HG02798 (cell line): ENCODE data around the gene RTN4R.

ENCODE experiments used
- ATAC-seq: cut with Tn5 transposase; IDR thresholded peaks from one replicate; pipeline ENCODE4 v1.9.1; 2021; ENCODE audit warnings: mild to moderate bottlenecking; ENCODE audit not compliant: unreplicated experiment, poor library complexity

Gene RTN4R

DNA sequence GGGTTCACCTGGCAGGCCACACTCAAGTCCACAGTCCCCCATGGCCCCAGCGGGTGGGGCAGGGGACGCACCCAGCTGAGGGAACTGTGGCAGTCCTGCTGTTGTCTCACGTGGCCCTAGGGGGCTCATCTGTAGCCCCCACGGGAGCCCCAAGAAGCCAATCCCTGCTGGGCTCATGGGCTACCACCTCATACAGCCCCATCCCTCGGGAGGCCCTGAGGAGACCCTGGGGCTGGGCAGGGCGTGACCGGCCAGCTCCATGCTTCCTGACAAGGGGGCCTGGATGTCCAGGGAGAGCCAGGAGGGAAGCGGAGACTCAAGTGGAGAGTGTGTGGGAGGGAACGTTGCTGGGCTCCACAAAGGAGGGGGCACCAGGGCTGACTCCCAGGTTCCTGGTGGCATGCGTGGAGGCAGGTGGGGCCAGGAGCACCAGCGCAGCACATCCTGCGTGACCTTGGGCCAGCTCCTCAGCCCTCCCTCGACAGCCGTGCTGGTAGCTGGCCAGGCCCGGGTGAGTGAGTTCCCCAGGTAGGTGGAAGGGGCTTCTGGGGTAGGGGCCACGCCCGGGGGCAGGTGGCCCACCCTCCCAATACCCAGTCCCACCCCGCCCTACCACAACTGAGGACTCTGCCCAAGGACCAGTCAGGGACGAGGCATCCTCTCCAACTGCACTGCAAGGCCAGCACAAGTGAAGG, 7.9 kb downstream of the RTN4R start:
- ATAC-seq: no peak

DNA sequence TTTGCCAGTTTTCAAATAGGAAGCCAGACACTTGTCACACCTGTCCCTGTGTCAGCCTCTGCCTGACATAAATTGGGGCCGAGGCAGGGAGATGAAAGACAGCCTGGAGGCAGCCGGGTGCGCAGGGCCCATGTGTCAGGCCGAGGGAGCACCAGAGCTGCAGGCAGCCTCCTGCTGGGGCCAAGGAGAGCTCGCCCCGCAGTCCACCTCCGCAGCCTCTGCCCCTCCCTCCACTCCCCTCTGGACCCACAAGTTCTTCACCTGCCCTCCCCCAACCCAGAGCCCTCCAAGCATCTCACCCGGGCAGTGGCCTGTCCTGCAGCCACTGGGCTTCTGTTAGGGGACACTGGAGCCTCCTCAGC, 8.8 kb downstream of the RTN4R start:
- ATAC-seq: no peak

DNA sequence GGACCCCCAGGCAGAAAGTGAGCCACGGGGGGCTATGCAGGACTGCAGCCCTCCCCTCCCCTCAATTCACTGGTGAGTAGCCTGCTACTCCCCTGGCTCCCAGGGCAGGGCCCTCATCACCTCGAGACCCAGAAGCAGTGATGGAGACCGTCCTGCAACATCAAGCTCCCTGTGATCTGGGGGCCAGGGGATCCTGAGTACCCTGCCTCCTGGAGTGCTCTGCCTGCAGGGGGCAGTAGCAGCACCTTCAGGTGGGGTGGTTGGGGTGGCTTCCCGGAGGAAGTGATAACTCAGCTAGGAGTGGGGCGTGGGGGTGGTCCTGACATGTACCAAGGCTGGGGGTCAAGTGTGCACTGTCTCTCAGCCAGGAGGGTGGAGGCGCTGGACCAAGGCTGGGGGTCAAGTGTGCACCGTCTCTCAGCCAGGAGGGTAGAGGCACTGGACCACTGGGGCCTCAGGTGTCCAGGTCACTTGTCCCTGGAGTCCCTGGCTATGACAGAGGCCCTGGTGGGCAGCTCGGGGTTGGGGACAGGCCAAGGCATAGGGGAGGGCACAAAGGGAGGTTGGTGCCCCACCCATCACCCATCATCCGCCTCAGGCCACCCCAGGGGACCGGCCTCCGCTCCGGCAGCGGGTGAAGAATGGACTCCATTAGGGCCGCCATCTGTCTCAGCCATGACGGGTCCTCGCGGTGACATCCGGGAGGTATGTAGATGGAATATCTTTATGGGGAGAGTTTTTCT, 9.4 kb downstream of the RTN4R start:
- no peak for ATAC-seq

DNA sequence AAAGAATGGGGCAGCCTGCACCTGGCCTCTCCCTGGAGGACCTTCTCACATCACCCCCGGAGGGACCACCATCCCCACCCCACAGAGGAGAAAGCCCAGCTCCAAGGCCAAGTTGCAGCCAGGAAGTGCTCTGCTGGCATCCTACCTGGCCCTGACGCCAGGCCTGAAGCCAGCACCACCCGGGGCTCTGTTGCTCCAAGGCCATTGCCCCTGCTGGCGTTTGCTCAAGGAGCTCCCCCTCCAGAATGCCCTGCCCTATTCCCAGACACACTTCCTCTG, 10.2 kb downstream of the RTN4R start:
- ATAC-seq: no peak

DNA sequence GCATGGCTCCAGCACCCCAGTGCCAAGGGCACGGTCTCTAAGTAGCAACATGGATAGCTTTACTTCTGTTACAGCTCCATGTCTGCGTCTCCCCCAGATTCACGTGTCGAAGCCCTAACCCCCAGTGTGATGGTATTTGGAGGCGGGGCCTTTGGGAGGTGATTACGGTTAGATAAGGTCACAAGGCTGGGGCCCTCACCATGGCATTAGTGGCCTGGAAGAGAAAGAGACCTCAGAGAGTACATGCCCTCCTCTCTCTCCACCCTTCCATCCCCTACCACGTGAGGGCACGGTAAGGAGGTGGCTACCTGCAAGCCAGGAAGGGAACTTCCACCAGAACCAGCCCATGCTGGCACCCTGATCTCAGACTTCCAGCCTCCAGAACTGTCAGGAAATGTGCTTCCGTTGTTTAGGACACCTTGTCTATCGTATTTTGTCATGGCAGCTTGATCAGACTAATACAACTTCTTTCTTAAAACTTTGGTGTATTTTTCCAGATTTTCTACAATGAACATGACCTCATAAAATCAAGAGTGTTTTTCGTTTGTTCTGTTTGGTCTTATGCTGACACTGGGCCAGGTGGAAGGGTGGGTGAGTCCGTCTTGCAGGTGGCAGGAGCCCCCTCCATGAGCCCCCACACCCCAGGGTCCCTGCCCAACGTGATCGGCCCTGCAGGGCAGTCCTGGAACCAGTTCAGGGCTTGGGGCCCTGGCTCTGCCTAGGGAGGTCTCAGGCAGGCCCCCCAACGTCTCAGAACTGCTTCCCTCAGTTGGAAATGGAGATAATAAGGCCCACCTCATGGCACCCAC, 10.7 kb downstream of the RTN4R start:
- ATAC-seq: no peak

DNA sequence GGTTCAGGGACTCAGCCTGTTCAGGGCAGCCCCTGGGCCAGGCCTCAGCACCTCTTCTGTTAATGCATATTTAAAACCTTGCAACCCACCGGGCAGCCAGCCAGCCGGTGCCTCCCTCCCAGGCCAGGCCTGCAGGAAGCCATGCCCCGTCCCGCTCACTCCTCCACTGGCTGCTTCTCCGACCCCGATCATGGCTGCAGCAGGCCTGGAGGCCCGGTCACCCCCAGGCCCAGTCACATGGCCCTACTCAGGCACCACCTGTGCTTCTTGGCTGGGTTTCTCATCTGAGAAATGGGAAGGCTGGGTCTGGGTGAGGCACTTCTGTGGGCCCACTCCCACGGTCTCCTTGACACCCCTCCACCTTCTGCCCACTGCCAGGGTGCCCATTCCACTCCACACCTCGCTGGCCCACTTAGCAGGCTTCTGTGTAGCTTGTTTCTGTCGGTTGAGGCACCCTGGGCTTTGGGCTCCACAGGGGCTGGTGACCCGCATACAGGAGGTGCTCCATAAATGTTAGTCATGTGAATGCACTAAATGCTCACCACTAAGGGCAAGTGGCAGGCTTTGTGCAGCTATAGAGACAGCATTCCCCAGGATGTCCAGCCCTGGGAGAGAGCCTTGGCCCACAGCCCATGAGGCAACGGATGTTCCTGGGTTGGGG, 11.4 kb downstream of the RTN4R start:
- no peak for ATAC-seq

DNA sequence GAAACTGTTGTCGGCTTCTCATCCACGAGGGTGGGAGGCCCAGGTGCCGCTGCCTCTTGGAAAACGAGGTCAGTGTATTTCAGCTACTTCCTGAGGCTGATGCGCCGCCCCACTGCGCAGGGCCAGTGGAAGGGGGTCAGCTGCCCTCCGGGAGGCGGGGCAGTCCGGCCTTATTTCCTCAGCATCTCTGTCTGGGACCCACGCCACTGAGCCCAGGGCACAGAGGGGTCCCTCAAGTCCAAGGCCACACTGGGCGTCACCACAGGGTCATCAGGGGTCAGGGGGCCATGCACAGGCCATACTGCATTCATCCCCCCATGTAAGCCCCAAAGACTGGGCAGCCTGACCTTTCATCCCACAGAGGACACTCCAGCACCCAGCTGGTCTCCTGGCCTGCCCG, 12.1 kb downstream of the RTN4R start:
- no peak for ATAC-seq

DNA sequence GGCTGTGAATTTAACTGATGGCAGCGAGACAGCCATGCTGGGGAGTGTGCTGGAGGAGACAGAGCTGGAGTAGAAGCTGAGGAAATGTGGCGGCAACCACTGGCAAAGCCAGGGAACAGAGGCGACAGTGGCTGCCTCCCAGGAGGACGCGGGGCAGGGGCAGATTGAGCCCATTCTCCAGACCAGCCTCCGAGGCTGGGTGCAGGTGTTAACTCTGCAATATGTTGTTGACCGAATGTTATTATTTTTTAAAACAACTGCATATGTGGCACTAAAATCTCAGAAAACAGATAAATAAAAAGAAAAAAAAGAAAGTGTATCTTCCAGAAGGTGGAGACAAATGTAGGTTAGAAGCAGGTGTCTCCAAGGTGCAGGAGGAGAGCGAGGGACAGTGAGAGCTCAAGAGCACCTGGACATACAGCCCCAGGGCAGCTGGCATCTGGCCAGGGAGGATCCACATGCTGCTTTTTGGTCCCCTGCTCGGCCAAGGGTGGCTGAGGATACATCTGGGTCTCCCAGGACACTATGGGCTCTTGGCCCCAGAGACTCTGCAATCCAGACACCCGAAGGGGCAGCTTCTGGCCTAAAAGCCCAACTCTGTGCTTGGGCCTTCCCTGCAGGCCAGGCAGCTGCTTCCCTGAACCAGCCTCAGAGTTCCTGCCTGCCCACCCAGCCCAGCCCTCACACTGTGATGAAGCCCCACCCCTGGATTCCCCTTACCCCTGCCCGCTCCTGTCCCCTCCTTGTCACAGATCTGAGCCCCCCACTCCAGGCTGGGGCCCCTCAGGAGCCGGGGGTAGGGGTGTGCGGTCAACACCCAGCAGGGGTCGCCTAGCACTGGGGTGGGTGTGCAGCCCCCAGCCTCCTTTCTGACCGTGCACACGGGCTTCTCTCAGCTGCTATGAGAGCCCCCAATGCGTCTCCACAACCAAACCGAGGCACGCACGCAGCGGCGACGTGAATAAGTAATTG, 12.9 kb downstream of the RTN4R start:
- ATAC-seq: no peak

DNA sequence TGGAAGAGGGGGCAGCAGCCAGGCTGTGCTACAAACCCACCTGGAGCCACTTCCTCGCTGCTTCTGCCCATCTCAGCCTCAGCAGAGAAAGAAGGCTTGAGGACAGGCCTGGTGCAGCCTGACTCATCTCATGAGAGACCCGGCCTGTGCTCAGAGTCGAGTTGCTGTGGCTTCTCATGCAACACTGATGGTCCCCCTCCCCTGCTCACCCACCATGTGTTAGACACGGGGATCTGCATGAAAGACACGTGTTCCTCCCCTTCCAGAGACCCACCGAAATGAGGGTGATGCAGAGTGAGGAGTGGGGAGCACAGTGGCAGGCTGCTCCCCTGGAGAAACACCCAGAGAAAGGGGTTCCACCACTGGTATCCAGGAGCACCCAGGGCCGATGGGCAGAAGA, 15.0 kb downstream of the RTN4R start:
- no peak for ATAC-seq

DNA sequence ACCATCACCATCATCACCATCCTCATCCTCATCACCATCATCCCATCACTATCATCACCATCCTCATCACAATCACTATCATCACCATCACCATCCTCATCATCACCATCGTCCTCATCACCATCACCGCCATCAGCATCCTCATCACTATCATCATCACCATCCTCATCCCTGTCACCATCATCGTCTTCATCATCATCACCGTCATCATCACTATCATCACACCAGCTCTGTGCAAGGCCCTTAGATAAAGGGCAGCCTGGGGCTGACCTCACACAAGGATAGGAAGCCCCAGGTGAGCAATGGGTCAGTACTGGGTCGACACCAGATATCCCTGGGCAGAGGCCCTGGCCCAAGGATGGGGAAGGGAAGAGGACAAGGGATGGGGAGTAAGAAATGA, 16.1 kb downstream of the RTN4R start:
- ATAC-seq: no peak

DNA sequence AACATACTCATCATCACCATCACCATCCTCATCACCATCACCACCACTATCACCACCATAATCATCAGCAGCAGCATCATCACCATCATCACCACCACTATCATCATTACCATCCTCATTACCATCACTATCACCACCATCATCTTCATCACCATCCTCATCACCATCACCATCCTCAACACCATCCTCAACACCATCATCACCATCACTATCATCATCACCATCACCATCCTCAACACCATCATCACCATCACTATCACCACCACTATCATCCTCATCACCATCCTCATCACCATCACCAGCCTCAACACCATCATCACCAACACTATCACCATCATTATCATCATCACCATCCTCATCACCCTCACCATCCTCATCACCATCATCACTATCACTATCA, 16.6 kb downstream of the RTN4R start:
- ATAC-seq: no peak

DNA sequence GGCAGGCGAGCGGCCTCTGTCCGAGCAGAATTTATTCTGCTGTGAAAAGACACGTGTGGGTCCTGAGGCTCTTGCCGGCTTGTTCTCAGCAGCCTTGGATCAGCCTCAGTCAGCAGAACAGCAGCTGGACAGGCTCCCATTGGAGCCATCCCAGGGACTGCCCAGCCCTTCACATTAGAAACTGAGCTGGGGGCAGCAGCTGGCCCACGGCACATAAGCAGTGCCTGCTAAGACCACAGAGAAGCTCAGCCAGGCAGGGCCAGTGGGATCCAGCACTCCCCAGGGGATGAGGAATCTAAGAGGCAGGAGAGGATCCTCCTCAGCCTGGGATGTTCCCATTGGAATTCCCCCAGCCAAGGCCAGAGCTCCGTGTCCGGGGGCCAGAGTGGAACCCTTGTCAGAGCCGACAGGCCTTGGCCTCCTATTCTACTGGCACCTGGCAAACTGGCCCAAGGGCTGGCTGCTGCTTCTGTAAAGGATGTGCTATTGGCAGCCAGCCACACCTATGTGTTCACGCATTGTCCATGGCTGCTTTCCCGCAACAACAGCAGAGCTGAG, 18.2 kb downstream of the RTN4R start:
- no peak for ATAC-seq

DNA sequence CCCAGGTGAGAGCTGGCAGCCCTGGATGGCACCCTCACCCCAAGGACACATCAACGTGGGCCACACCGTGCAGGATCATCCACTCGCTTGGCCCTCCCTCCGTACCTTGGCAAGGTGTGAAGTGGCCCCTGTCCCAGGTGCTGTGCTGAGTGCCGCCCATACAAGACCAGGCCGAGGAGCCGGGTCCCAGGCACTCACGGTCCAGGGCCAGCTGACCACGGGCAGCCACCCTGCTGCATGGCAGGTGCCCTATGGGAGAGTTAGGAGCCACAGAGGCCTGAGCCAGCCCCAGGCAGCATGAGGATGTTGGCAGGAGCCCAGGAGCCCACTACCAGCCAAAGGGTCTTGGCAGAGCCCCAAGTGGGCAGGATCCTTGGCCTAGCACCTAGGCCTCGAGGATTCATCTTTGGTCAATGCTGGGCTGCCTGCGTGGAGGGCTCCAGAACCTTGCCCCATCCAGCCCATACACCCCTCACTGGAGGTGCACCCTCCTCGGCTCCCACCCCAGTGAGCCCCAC, 19.6 kb downstream of the RTN4R start:
- ATAC-seq: no peak

DNA sequence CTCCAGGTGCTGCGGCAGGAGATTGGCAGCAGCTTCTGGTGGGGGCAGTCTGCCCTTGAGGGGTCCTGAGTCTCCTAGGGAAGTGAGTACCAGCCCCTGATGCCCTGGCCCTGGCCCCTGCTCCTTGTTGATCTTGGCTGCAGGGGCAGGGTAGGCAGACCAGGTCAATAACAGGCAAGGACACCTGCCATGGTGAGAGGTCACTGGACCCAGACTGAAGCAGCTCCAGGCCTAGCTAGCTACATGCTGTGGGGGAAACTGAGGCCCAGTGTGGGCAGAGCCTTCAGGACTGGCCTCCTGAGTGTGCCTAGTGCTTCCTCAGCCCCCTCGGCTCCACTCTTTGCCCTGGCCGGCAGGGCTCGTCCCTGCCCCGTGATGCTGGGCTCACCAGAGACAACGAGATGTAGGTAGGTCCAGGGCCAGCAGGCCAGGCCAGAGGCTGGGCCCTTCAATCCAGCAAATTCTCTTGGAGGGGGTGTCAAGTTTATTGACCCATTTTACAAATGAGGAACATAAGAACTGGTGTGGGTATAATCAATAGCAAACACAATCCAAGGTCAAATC, 20.4 kb downstream of the RTN4R start:
- no peak for ATAC-seq

DNA sequence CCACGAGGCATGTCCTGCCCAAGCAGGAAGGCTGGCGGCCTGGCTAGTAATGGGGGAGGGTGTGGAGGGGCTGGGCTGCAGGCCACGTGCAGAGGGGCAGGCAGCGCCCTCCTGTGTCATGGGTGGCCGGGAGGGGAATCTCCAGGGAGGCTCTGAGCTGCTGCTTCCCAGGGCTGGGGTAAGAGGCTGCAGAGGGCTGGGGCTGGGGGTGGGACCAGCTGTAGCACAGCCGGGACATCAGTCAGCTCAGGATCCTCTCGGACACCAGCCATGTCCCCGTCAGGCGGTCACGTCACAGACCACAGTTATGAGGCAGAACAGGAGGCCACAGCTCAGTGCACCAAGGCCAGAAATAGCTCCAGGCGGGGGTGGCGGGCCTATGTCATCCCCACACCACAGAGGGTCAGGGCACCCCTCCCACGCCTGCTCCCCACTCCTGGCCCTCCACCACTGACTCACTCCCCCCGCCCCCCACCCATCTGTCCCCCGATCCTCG, 21.1 kb downstream of the RTN4R start:
- no peak for ATAC-seq

DNA sequence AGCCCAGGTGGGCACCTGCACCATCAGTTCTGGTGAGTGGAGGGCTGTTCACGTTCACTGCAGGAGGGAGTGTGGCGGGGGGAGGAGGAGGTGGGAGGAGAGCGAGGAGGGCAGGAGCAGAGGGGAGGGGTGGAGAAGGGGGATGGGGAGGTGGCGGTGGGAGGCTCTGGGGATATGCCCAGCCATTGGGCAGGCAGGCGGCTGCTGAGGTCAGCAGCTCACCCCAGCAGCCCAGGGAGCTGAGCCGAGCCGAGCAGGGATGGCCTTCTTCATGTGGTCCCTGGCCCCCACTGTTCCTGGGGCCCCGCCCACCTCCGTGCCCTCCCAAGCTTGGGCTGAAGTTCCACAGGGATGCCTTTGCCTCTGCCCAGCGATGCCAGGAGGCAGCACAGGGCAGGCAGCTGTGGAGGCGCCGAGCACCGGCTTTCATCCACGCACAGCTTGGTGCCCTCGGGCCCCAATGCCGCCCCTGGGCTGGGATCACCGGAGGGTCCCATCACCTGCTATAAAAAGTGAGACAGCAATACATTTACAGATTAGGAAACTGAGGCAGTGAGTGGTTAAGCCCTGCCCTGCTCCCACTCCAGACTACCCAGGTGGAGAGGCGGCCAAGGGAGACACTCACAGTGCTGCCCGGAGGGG, 21.6 kb downstream of the RTN4R start:
- ATAC-seq: no peak

DNA sequence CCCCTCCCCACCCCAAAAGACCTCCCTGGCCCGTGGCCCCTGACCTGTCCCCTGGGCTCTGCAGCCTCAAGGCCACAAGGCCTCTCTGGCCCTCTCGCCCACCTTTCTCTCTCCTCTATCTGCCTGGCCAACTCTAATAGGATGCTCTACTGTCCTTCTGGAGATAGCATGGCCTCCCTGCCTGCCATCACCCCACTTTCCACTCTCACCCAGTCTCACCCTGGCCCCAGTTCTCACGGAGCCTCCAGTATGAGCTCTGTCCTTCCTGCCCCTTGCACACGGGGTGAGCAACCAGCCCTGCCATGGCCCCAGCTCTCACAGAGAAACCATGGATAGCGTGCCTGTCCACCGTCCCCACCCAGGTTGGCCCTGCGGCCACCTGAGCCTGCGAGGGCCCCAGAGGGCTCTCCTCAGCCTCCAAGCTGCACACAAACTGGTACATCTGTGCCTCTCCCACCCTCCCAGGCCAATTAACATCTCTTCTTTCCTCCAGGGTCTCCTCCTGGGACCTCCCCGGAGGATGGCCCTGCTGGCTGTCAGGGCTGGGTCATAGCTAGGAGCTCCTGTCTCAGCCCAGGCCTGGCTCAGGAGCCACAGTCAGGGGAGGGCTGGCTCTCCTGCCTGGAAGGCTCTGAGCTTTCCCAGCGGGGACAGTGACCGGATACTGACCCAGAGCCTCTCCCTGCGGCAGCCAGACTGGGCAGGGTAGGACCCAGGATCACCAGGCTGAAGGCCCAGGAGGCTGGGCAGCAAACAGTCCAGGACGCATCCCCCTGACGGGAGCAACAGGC, 22.3 kb downstream of the RTN4R start:
- no peak for ATAC-seq
